Activated CD4-positive, alpha-beta memory T cell treated with anti-CD3 and anti-CD28 coated beads for 36 hours (primary cell): ENCODE measurements around the gene POU5F1. TPM values are rescaled to one million over a fixed set of nuclear protein-coding genes. Genes with fewer than 3 reads are reported as not detected.
"Not testable (repeated sequence)": the region's sequence is repeated elsewhere in the genome, so short reads cannot be mapped to it uniquely, and the experiment has no call there.

Experiments
- CTCF ChIA-PET: fragments of 350-600 bp; sonication (Branson Sonifier 250); formaldehyde crosslinking; loops from one replicate; lab custom pipeline; 2021; ENCODE audit warnings: antibody characterized with exemption, inconsistent platforms; lab: Charles Lee
- POLR2A ChIA-PET: fragments of 350-600 bp; sonication (Branson Sonifier 250); formaldehyde crosslinking; loops from one replicate; lab custom pipeline; 2021; ENCODE audit warnings: antibody characterized with exemption; lab: Charles Lee
- DNase-seq: peaks from one replicate; pipeline ENCODE4 v3.0.0-alpha.2; 2020
- H3K27ac Mint-ChIP-seq: one replicate; pipeline ENCODE4 v1.8.0; 2021; ENCODE audit warnings: mixed read lengths
- H3K27me3 Mint-ChIP-seq: one replicate; pipeline ENCODE4 v1.8.0; 2021; ENCODE audit warnings: mixed read lengths
- H3K36me3 Mint-ChIP-seq: one replicate; pipeline ENCODE4 v1.8.0; 2021; ENCODE audit warnings: mixed read lengths
- H3K4me1 Mint-ChIP-seq: one replicate; pipeline ENCODE4 v1.8.0; 2021; ENCODE audit warnings: low read depth, mixed read lengths
- H3K4me3 Mint-ChIP-seq: one replicate; pipeline ENCODE4 v1.8.0; 2021; ENCODE audit warnings: mild to moderate bottlenecking, mixed read lengths
- H3K9me3 Mint-ChIP-seq: one replicate; pipeline ENCODE4 v1.8.0; 2021; ENCODE audit warnings: mixed read lengths
- intact Hi-C: fragments of 100-400 bp; cut with micrococcal nuclease; formaldehyde crosslinking; loops from one replicate; pipeline ENCODE4 v1.15.1; 2023
- total RNA-seq, 2 experiments: library from RNA; stranded (reverse); gene quantifications; one replicate each; pipeline ENCODE4 v1.2.3, GENCODE V29; 2021

POU5F1 gene
- total RNA-seq, result under 1 TPM in 1 of 2 experiments, not detected in 1; 0.52 TPM

DNA sequence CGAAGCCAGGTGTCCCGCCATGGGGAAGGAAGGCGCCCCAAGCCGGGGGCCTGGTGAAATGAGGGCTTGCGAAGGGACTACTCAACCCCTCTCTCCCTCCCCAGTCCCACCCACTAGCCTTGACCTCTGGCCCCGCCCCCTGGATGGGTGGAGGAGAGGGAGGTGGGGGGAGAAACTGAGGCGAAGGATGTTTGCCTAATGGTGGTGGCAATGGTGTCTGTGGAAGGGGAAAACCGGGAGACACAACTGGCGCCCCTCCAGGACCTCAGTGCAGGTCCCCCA, at the start of gene POU5F1:
POU5F1 (minus strand) TSS at position 83 of the 282 bp plus-strand sequence; CDS start at position 21, 62 bp downstream.
- no peak for DNase-seq
- POLR2A ChIA-PET, result interaction anchor here (1.1 kb wide), 1 partner anchor 26 kb away, joined by 3 read pairs; no protein-coding TSS in a partner anchor
- Mint-ChIP-seq H3K27ac (no peak within 1 kb of the TSS), H3K4me3 (no peak within 1 kb of the TSS), H3K9me3 (no peaks in the 10 kb centered on the region), H3K4me1 (peaks cover 2% of the 10 kb centered on the region), H3K27me3 (no peaks in the 10 kb centered on the region), H3K36me3 (no peaks in the 10 kb centered on the region)
- CTCF ChIA-PET, result no interaction called here
- intact Hi-C loops, result no loop called here

DNA sequence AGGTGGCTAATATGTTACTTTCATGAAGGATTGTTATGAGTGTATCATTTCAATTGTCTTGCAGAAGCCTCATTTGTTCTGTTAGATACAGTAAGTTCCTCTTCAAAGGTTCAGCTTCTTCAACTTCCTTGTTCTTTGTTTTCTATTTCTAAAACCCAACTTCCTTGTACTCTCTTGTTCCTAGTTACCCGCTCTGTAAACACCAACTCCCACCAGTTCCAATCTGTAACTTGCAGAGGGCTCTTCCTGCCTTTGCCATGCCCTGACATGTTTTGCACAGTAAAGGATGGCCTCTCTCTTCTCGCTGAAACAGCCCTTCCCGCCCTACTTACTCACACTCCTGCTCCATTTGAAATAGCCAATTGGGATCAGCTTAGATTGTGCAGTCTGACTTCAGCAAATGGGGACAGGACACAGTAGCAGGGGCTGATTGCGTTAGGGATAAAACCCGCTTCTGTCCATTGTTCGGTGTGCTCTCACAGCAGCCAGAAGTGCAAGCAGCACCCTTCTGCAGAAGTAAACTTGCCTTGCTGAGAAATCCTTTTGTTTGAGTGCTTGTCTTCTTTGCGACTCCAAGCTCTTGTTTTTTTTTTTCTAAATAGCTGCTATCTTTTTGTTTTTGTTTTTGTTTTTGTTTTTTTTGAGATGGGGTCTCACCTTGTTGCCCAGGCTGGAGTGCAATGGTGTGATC, 45.9 kb upstream of the POU5F1 start:
- Mint-ChIP-seq H3K4me1 (peaks cover 3% of the 10 kb centered on the region), H3K9me3 (peaks cover 7% of the 10 kb centered on the region), H3K27ac (no peak overlapping the region), H3K36me3 (no peaks in the 10 kb centered on the region), H3K4me3 (no peak overlapping the region), H3K27me3 (no peaks in the 10 kb centered on the region)
- ChIA-PET CTCF (no interaction called here), POLR2A (no interaction called here)
- intact Hi-C loops, result no loop called here
- DNase-seq, result no peak

DNA sequence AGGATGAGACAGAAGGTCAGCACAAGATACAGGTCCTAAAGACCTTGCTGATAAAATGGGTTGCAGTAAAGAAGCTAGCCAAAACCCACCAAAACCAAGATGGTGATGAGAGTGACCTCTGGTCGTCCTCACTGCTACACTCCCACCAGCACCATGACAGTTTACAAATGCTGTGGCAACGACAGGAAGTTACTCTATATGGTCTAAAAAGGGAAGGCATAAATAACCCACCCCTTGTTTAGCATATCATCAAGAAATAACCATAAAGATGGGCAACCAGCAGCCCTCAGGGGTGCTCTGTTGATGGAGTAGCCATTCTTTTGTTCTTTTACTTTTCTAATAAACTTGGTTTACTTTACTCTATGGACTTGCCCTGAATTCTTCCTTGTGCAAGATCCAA, 44.7 kb upstream of the POU5F1 start:
- H3K4me3 Mint-ChIP-seq, H3K36me3 Mint-ChIP-seq, DNase-seq, POLR2A ChIA-PET, H3K27me3 Mint-ChIP-seq, CTCF ChIA-PET, intact Hi-C loops, H3K4me1 Mint-ChIP-seq, H3K9me3 Mint-ChIP-seq, H3K27ac Mint-ChIP-seq: not testable (repeated sequence)

DNA sequence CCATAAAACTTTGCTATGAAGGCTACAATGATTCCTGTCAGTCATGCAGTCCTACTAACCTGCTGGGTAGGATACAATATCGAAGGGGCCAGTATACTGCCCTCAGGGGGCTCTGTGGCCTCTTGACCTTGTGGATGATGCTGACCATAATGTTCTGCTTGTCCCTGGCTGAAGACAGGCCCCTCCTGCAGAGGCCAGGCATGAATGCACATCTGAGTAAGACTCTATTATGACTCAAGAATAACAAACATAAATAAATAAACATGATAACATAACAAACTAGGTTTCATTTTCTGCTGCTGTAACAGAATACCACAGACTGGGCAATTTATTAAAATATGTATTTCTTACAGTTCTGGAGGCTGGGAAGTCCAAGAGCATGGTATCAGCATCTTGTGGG, 44.0 kb upstream of the POU5F1 start:
- DNase-seq, result no peak
- CTCF ChIA-PET, result no interaction called here
- POLR2A ChIA-PET, result no interaction called here
- Mint-ChIP-seq H3K9me3 (peaks cover 7% of the 10 kb centered on the region), H3K4me3 (no peak overlapping the region), H3K36me3 (no peaks in the 10 kb centered on the region), H3K27me3 (no peaks in the 10 kb centered on the region), H3K27ac (no peak overlapping the region), H3K4me1 (peaks cover 3% of the 10 kb centered on the region)
- intact Hi-C loops, result no loop called here

DNA sequence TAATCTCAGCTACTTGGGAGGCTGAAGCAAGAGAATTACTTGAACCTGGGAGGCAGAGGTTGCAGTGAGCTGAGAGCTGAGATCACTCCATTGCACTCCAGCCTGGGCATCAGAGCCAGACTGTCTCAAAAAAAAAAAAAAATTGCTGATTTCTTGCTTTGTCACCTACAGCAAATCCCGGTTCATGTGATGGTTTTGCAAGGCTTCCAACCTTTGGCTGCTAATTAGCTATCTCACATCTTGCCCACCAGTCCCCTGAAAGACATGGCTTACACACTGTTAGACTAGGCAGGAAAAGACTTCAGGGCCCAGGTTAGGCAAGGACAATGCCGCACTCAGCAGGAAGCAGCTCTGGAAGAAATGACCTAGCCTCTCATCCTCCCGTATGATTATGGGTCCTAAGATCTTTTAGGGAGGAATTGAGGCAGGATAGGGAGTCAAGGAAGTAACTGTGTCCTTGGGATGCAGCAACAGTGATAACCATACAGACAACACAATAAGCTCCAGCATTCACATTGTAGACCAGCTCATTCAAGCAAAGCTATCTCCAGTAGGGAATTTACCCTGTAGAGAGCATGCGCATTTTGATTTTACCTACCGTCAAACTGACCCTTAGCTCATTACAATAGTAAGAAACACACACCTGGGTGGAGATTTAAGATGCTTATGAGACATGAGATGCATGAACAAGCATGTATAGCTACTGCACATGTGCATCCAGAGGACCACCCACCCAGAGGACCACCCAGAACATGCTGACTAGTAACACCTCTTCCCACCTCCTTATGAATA, 40.5 kb upstream of the POU5F1 start:
- Mint-ChIP-seq H3K36me3 (no peaks in the 10 kb centered on the region), H3K4me1 (peaks cover 4% of the 10 kb centered on the region)
- CTCF ChIA-PET, result interaction anchor here (0.5 kb wide), 1 partner anchor 231 kb away, joined by 5 read pairs; no protein-coding TSS in a partner anchor

DNA sequence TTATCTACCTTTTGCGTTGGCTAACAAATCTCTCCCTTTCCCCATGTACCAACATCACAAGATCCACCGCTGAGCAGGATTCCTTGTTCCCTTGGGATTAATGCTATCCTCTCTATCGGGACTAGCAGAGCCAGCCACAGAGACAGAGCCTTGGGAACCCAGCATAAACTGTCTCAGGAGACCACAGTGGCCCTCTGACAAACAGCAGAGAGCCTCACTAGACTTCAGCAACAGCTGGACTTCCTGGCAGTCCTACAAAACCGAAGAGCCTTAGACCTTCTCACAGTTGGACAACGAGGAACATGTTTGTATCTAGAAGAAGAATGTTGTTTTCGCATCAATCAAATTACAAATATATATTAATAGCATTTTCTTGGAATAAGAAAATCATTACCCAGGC, 39.6 kb upstream of the POU5F1 start:
- H3K9me3 Mint-ChIP-seq, result no peaks in the 10 kb centered on the region
- no peaks in the 10 kb centered on the region for H3K36me3 Mint-ChIP-seq
- H3K27me3 Mint-ChIP-seq, result no peaks in the 10 kb centered on the region
- POLR2A ChIA-PET, result interaction anchor here (1.5 kb wide), 1 partner anchor 13 kb away, joined by 5 read pairs; no protein-coding TSS in a partner anchor
- H3K27ac Mint-ChIP-seq, result no peak overlapping the region
- CTCF ChIA-PET, result interaction anchor here (0.9 kb wide), 1 partner anchor 157 kb away, joined by 4 read pairs; no protein-coding TSS in a partner anchor
- DNase-seq, result no peak
- no peak overlapping the region for H3K4me3 Mint-ChIP-seq
- intact Hi-C loops, result no loop called here
- H3K4me1 Mint-ChIP-seq, result peaks cover 8% of the 10 kb centered on the region

More for the DNA sequence above, 40.5 kb upstream of the POU5F1 start:
- H3K9me3 Mint-ChIP-seq, result no peaks in the 10 kb centered on the region
- DNase-seq, result no peak
- intact Hi-C loops, result no loop called here
- no peak overlapping the region for H3K27ac Mint-ChIP-seq
- no peaks in the 10 kb centered on the region for H3K27me3 Mint-ChIP-seq
- POLR2A ChIA-PET, result interaction anchor here (0.6 to 1.5 kb wide), 2 partner anchors 14 to 56 kb away, joined by 5 to 6 read pairs; no protein-coding TSS in a partner anchor
- H3K4me3 Mint-ChIP-seq, result no peak overlapping the region

DNA sequence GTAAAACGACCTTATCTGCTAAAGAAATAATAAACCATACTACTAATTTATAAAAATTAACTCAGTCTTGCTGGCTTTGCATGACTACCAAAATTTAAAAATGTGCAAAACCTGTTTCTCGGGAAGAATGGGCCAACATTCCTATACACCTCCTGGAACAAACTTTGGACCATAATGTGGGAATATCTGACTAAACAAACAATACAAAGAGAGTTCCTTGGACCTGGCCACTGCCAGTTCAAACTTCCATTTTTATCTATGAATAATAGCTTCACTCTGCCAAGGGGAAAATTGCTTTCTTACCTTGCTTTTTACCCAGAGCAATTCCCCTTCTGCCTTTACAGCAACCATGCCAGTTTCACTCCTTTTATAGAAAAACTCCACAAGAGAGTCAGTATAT, 38.7 kb upstream of the POU5F1 start:
- H3K4me3 Mint-ChIP-seq, result no peak overlapping the region
- H3K27ac Mint-ChIP-seq, result no peak overlapping the region
- ChIA-PET CTCF (no interaction called here), POLR2A (no interaction called here)
- H3K4me1 Mint-ChIP-seq, result peaks cover 16% of the 10 kb centered on the region
- intact Hi-C loops, result loop anchor here (10.0 kb wide), 1 partner anchor 286 kb away; the partner anchor contains the start of gene MICB
- H3K36me3 Mint-ChIP-seq, result no peaks in the 10 kb centered on the region
- no peaks in the 10 kb centered on the region for H3K9me3 Mint-ChIP-seq
- DNase-seq, result no peak
- H3K27me3 Mint-ChIP-seq, result no peaks in the 10 kb centered on the region

DNA sequence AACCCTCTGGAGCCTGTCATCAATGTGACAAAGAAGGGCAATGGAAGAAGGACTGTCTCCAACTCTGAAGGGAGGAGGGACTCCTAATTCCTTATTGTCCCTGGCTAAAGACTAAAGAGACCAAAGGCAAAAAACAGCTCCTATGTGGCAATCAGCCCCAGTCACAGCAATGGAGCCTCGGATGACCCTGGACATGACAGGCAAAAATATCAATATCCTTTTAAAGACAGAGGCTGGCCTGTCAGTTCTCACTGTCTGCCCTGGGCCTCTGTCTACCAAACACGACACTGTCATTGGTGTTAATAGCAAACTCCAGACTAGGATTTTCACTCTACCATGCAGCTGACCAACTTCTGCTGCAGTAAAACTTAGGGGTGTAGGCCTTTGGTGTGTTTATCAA, 38.0 kb upstream of the POU5F1 start:
- Mint-ChIP-seq H3K9me3 (no peaks in the 10 kb centered on the region), H3K4me1 (peaks cover 20% of the 10 kb centered on the region), H3K4me3 (no peak overlapping the region), H3K27me3 (no peaks in the 10 kb centered on the region), H3K27ac (no peak overlapping the region), H3K36me3 (no peaks in the 10 kb centered on the region)
- ChIA-PET POLR2A (no interaction called here), CTCF (interaction anchor here (1.0 to 4.4 kb wide), 2 partner anchors 75 to 158 kb away, joined by 3 to 17 read pairs; no protein-coding TSS in a partner anchor)
- DNase-seq, result no peak
- intact Hi-C loops, result loop anchor here (10.0 kb wide), 1 partner anchor 286 kb away; the partner anchor contains the start of gene MICB

DNA sequence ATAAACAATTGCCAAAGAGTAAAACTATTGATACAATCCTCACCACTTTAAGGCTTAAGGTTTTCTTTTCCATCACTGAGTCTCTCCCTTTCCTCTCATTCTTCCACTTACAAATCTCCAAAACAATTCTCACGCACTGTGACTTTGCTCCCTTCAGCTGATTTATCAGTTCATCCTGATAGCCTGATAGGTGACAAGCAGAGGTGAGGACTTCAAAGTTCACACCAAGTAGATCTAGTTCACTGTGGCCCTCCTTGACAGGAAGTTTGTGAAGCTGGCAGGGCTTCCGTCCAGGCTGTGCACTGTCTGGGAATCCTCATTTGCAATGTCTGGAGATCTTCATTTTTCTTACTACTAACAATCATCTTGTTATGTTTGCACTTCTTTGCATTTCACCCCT, 35.2 kb upstream of the POU5F1 start:
- Mint-ChIP-seq H3K36me3 (peaks cover 7% of the 10 kb centered on the region), H3K27ac (peak overlapping the region; percentile 72), H3K4me3 (no peak overlapping the region), H3K27me3 (no peaks in the 10 kb centered on the region), H3K4me1 (peaks cover 43% of the 10 kb centered on the region), H3K9me3 (peaks cover 5% of the 10 kb centered on the region)
- intact Hi-C loops, result loop anchor here (10.0 kb wide), 1 partner anchor 289 kb away; the partner anchor contains the start of gene MICB
- POLR2A ChIA-PET, result no interaction called here
- CTCF ChIA-PET, result interaction anchor here (4.4 kb wide), 1 partner anchor 161 kb away, joined by 17 read pairs; no protein-coding TSS in a partner anchor
- no peak for DNase-seq

DNA sequence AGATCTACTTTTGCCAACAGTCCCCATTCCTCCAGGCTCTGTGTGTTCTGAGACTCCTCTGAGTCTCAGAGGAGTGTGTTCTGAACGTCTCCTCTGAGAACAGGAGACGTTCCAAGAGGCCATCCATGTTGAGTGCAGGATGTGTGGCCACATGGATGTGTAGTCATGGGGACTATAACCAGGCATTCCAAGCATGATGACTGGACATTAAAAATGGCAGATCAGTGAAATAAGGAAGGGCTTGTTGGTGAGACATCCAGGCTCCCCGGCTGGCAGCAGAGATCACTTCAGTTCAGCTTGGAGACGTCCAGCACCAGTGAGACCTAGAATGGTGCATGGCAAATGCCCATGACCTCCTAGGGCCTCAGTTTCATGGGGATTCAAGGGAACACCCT, 34.3 kb upstream of the POU5F1 start:
- ChIA-PET CTCF (interaction anchor here (4.4 kb wide), 1 partner anchor 162 kb away, joined by 17 read pairs; no protein-coding TSS in a partner anchor), POLR2A (no interaction called here)
- DNase-seq, result no peak
- Mint-ChIP-seq H3K36me3 (peaks cover 14% of the 10 kb centered on the region), H3K4me1 (peaks cover 48% of the 10 kb centered on the region), H3K27ac (peak overlapping the region; percentile 94), H3K27me3 (no peaks in the 10 kb centered on the region), H3K4me3 (peak overlapping the region; percentile 78), H3K9me3 (peaks cover 5% of the 10 kb centered on the region)
- intact Hi-C loops, result loop anchor here (1.0 to 10.0 kb wide), 2 partner anchors 68 to 290 kb away; partner anchors contain the start of genes HLA-C and MICB

DNA sequence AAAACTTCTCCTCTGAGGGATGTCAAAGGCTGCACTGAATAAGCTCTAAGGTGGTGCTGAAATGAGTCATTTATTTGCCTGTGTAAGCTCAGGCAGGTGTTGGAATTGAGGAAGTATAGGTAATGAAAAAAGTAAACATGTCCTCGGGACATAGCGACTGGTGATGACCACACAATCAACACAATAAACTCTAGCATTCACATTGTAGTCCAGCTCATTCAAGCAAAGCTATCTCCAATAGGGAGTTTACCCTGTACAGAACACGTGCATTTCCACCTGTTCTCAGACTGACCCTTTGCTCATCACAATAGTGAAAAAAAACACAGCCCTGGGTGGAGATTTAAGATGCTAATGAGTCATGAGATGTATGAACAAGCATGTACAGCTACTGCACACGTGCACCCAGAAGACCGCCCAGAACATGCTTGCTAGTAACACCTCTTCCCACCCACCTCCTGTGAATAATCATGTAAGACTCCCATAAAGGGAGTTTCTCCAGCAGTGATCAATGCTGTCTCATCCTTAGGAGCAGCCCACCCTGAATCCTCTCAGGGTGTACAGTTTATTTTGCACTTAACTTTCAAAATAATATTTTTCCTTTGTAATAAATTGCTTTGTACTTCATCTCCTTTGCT, 33.0 kb upstream of the POU5F1 start:
- ChIA-PET POLR2A (interaction anchor here (0.7 to 1.5 kb wide), 4 partner anchors 66 to 150 kb away, joined by 3 to 6 read pairs (median 5); no protein-coding TSS in a partner anchor), CTCF (interaction anchor here (0.5 to 2.2 kb wide), 6 partner anchors 66 to 196 kb away, joined by 3 to 18 read pairs (median 4); partner anchors contain the start of gene HLA-B)
- Mint-ChIP-seq H3K27me3 (no peaks in the 10 kb centered on the region), H3K9me3 (peaks cover 5% of the 10 kb centered on the region), H3K4me1 (peaks cover 57% of the 10 kb centered on the region), H3K36me3 (peaks cover 22% of the 10 kb centered on the region), H3K4me3 (peak overlapping the region; percentile 78), H3K27ac (peak overlapping the region; percentile 94)
- DNase-seq, result peak; percentile 76
- intact Hi-C loops, result loop anchor here (1.0 to 10.0 kb wide), 3 partner anchors 154 to 291 kb away; partner anchors contain the start of genes HLA-B and MICB
